Measurements from ENCODE around the gene IGSF11.
"Not testable (repeated sequence)": the region's sequence is repeated elsewhere in the genome, so short reads cannot be mapped to it uniquely, and the experiment has no call there.

Gene IGSF11

GRCh38 chr3:118990823-118991560 is 43.7 kb downstream of the IGSF11 start:
- no peak for DNase-seq (ENCODE audit: low spot score)

- DNase-seq (ENCODE audit: low spot score), result no peak
Measured at GRCh38 chr3:118988198-118989130, 46.2 kb downstream of the IGSF11 start.

GRCh38 chr3:118987477-118987876 is 47.2 kb downstream of the IGSF11 start:
- DNase-seq (ENCODE audit: low spot score), result no peak

GRCh38 chr3:118986734-118987133 is 47.9 kb downstream of the IGSF11 start:
- DNase-seq (ENCODE audit: low spot score), result no peak

- DNase-seq (ENCODE audit: low spot score), result peak; percentile 8
Measured at GRCh38 chr3:118984699-118985098, 49.9 kb downstream of the IGSF11 start.

- DNase-seq (ENCODE audit: low spot score), result no peak
Measured at GRCh38 chr3:118981494-118982134, 53.0 kb downstream of the IGSF11 start.

- DNase-seq (ENCODE audit: low spot score), result no peak
Measured at GRCh38 chr3:118980832-118981231, 53.8 kb downstream of the IGSF11 start.

- DNase-seq (ENCODE audit: low spot score), result no peak
Measured at GRCh38 chr3:118978393-118978758, 56.3 kb downstream of the IGSF11 start.

- DNase-seq (ENCODE audit: low spot score), result no peak
Measured at GRCh38 chr3:118977671-118978392, 56.8 kb downstream of the IGSF11 start.

- no peak for DNase-seq (ENCODE audit: low spot score)
Measured at GRCh38 chr3:118977118-118977517, 57.5 kb downstream of the IGSF11 start.

GRCh38 chr3:118975476-118975875 is 59.2 kb downstream of the IGSF11 start:
- not testable (repeated sequence) for DNase-seq (ENCODE audit: low spot score)

- no peak for DNase-seq (ENCODE audit: low spot score)
Measured at GRCh38 chr3:118974356-118975097, 60.1 kb downstream of the IGSF11 start.

GRCh38 chr3:118973050-118973449 is 61.6 kb downstream of the IGSF11 start:
- no peak for DNase-seq (ENCODE audit: low spot score)

- no peak for DNase-seq (ENCODE audit: low spot score)
Measured at GRCh38 chr3:118970819-118971218, 63.8 kb downstream of the IGSF11 start.

- no peak for DNase-seq (ENCODE audit: low spot score)
Measured at GRCh38 chr3:118968640-118969039, 66.0 kb downstream of the IGSF11 start.

GRCh38 chr3:118968111-118968510 is 66.5 kb downstream of the IGSF11 start:
- DNase-seq (ENCODE audit: low spot score), result no peak

- no peak for DNase-seq (ENCODE audit: low spot score)
Measured at GRCh38 chr3:118966700-118967099, 67.9 kb downstream of the IGSF11 start.

- DNase-seq (ENCODE audit: low spot score), result no peak
Measured at GRCh38 chr3:118963711-118964110, 70.9 kb downstream of the IGSF11 start.

GRCh38 chr3:118960876-118961450 is 73.7 kb downstream of the IGSF11 start:
- no peak for DNase-seq (ENCODE audit: low spot score)

- DNase-seq (ENCODE audit: low spot score), result no peak
Measured at GRCh38 chr3:118955914-118956556, 78.6 kb downstream of the IGSF11 start.
